Upper lobe of left lung (tissue), 4 donors: ENCODE results near the gene ITPRIPL1.

ENCODE experiments used
- EP300 ChIP-seq, 4 donors: sonication (generic); formaldehyde crosslinking; IDR thresholded peaks; one replicate each; pipeline ENCODE4 v1.5.1; 2017; ENCODE audit warnings: antibody characterized with exemption in 4 of 4, control low read depth in 2 of 4
- POLR2A ChIP-seq, 4 donors: fragments of 450-650 bp; IDR thresholded peaks; one replicate each; pipeline ENCODE4 v1.5.1; 2016 to 2017; ENCODE audit warnings: antibody characterized with exemption in 4 of 4, mild to moderate bottlenecking in 2 of 4
- TF ChIP-seq, protein P1 (sequence below), 6 experiments: fragments of 450-650 bp in 4 of 6; fragments of 200-600 bp in 2 of 6; sonication (generic) in 2 of 6; IDR thresholded peaks; one replicate each; pipeline ENCODE4 v1.5.1; 2016 to 2019; ENCODE audit warnings: antibody characterized with exemption in 6 of 6

DNA sequence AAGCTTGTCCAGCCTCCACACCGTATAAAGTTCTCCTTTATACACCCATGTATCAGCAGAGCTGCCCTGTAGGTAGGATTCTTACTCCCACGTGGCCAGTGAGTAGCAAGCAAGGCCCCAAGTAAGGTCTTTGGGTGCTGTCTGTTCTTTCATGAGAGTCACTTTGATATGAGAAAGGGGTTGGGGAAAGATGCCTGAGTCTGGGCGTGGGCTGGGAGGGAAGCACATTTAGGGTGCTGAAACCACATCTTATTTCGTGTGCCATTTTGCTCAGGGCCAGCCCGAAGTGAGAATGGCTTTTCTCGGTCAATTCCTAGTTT is 436 bp upstream of the ITPRIPL1 start:
- TF ChIP-seq POLR2A (IDR thresholded peaks at IDR 0.05) (no peak), EP300 (IDR thresholded peaks at IDR 0.05) (no peak)
- TF ChIP-seq, protein P1, sequence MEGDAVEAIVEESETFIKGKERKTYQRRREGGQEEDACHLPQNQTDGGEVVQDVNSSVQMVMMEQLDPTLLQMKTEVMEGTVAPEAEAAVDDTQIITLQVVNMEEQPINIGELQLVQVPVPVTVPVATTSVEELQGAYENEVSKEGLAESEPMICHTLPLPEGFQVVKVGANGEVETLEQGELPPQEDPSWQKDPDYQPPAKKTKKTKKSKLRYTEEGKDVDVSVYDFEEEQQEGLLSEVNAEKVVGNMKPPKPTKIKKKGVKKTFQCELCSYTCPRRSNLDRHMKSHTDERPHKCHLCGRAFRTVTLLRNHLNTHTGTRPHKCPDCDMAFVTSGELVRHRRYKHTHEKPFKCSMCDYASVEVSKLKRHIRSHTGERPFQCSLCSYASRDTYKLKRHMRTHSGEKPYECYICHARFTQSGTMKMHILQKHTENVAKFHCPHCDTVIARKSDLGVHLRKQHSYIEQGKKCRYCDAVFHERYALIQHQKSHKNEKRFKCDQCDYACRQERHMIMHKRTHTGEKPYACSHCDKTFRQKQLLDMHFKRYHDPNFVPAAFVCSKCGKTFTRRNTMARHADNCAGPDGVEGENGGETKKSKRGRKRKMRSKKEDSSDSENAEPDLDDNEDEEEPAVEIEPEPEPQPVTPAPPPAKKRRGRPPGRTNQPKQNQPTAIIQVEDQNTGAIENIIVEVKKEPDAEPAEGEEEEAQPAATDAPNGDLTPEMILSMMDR (IDR thresholded peaks at IDR 0.05) = no peak
